ENCODE data around the gene S1PR3.

S1PR3 gene

DNA sequence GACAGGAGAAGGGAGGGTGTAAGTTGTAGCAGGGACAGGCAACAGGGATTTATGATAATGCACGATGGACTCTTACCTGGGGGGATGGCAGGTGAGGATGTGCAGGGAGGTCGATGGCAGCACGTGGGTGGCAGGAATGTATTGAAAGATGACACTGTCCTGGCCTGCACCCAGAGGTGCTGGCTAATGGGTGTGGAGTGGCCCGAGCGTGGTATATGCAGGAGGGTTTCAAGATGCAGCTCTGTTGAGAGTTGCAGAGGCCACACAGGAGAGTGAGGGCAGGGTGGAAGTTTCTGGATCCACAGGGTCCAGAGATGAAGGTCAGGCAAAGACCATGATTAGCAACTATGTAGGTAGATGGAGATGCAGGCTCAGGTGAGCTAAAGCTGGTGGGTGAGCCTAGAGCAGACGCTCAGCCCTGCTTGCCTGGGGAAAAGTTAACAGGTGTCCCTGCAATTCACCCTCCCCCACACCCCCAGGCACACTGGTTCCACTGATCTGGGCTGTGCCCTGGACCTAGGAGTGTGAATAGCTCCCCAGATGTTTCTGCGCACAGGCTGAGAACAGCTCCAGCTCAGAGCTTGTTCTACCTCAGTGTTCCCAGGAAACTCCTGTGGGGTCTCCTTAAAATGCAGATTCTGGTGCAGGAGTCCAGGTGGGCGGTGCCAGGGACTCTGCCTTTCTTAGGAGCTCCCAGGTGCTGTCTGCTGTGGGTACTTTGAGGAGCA, 21.5 kb upstream of the S1PR3 start:
- DNase-seq (ENCODE audit: low spot score) = no peak

DNA sequence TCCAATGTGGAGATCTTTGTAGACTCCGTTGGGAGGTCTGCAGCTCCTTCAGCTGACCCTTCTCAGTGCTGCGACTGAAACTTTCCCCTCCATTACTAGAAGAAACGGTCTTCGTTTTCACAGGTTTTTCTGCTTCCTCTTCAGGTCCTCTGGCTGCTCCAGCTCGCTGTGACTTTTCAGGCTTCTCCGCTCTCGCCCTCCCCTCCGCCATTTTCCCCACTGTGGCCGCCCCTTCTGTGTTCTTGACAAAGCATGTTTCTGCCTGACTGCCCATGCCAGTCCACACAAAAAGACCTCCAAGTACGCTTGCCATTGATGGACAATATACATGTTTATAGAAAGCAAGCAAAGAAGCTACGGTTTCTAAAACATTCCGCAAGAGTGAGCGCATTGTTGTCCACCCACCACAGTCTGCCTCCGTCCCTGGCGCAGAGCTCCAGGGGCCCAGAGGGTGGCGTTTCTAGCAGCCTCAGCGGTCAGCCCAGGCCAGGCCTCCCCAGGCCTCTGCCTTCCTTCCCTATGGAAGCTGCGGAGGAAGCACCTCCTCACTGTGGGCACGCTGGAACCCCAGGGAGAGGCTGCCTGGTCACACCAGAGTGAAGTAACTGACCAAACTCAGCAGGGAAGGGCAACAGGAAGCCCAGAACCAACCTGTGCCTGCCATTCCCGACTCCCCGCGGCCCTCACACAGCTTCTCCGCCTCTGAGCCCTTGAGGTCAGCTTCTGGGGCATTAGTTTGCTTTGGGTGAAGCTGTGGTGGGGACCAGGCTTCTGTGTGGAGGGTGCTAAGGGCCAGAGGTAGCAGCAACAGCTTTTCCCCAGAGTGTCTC, 19.9 kb upstream of the S1PR3 start:
- DNase-seq (ENCODE audit: low spot score) = no peak

DNA sequence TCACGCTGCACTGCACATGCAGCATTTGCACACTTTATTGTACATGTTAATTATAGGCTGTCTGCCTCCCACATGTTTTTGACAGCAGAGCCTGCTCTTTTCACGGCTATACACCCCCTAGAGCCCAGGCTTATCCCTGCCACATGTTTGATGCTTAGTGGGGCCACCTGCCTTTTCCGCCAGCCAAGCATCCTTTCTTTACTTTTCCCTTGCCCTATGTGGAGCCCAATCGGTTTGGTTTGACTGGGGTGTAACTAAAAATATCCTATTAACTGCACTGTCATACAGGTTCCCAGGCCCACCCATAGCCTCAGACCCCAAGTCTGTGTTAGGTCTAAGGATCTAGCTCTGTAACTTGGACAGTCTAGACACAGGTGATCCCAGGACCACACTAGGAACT, 18.9 kb upstream of the S1PR3 start:
- DNase-seq (ENCODE audit: low spot score) = no peak

DNA sequence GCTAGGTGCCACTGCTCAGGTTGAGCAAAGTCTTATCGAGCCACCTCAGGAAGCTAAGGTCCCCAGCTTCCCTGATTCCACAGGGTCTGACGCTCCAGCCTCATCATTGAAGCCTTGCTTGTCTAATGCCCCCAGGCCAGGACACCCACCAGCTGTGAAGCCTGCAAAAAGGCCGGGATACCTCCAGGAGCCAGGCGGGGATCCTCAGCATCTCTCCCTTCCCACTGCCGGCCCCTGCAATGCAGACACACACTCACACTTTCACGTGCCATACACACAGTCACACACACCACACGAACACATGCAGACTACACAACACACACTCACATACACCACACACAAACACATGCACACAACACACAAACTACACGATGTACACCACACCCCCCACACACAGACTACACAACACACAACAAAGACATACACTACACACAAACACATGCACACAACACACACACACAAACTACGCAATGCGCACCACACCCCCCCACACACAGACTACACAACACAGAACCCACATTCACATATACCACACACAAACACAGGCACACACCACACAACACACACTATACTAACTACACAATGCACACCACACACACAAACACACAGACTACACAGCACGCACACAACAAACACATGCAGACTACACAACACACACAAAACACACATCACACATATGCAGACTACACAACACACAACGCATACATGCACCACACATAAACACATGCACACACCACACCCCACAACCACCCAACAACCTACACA, 17.8 kb upstream of the S1PR3 start:
- DNase-seq (ENCODE audit: low spot score) = no peak

DNA sequence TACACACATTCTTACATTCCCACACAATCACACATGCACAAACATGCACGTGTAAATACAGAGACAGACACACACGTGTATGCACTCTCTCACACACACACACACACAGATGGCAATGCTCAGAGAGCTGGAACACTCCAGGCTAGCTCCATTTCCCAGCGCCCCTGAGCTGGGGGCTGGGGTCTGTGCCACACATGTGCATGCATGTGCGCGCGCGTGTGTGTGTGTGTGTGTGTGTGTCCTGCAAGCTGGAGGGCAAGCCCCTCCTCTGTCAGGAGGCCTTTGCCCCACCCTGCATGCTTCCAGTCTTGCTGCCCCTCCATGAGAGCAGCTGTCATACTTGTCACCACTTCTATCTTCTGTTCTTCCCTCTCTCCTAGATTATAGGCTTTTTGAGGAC, 16.6 kb upstream of the S1PR3 start:
- no peak for DNase-seq (ENCODE audit: low spot score)

DNA sequence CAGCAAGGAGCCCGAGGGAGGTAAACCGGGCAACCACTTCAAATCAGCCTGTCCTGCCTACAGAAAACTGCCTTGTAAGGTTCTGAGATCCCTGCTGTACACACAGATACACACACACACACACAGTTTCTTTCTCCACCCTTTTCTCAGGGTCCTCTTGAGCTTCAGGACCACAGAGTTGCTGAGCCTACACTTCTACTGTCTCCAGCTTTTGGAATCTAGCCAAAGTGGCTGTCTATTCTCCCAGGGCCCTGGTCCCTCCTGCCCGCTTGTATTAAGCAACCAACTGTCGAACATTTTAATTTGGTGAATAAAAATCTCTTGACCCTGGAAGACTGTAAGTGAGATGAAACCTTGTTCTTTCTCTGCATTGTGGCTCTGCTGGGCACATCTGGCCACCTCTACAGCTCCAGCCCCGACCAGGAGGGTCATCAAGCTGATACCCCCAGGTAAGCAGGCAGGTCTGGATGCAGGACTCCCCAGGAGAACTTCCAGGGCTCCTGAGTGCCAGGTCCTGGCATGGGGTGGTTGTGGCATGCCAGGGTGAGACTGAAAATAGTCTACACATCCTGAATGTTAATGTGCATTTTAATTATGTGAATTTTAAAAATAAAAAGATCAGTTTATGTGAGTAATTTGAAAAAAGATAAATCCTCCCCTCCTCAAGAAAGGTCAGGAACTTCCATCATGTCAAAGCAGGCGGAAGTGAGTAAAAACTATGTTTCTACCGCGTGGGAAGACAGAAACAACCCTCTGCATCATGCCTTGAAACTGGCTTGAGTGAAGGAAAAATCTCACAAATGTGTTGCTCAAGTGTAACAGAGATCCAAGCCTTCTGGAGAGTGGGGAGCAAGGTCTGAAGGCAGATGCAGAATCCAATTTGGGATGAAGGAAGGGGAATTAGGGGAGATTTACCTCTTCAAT, 15.0 kb upstream of the S1PR3 start:
- DNase-seq (ENCODE audit: low spot score) = no peak

DNA sequence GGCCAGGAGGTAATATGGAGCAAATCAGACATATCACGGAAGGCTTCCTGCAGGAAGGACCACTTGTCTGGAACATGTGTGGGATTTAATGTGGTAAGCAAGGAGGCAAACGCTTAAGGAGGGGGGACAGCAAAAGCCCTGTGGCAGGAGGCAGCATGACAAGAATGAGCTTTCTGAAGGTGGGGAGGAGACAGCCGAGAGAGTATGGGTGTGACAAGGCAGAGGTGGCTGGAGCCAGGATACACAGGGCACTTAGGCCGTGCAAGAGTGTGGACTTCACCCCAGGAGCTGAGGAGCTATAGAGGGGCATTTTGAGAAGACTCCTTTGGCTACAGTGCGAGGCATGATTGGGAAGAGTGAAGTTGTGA, 14.4 kb upstream of the S1PR3 start:
- no peak for DNase-seq (ENCODE audit: low spot score)

DNA sequence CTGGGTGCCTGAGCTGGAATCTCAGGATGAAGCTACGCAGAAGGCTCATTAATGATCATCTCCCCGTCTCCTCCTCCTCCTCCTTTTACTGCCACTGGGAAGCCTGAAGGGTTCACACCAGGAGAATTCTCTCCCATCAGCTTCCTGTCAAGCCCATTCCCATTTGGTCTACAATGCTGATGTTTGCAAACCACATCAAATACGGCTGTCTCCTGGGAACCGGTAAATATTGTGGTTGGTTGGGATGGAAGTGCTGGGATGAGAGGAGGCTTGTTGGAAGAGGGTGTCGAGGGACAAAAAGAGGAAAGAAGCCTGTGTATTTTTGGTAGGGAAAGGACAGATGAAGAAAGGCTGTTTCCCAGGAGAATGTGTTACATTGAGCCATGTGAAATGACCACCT, 13.2 kb upstream of the S1PR3 start:
- DNase-seq (ENCODE audit: low spot score) = no peak

DNA sequence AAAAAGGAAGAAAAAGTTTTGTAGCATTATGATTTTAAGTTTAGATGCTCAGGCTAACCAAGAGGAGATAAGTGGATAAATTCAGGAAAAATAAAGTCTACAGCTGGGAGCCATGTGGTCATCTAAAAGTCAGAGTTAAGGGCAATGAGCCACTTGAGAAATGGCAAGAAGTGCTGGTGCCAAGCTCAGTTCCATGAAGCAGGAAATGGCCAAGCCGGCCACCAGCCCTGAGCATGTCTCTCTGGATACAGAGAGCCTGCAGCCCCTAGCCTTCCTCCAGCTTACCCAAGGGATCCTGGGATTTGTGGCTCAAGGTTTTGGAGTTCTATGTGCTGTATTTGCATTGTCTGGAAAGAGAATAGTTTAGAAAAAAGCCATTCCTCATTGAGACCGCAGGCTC, 12.2 kb upstream of the S1PR3 start:
- no peak for DNase-seq (ENCODE audit: low spot score)

DNA sequence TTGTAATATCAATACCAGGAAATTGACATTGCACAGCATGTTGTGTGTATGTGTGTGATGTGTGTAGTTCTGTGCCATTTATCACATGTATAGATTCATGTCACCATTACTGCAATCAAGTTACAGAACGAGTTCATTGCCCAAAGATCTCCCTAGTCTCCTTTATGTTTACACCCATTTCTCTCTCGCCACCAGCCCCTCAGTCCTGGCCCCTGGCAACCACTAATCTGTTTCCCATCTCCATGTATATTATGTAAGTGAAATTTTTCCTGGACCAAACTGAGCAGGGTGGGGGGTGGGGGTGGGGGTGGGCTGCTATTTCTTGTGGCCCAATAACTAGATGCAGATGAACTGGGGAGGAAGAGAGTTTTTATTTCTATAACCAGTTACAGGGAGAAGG, 11.5 kb upstream of the S1PR3 start:
- no peak for DNase-seq (ENCODE audit: low spot score)

DNA sequence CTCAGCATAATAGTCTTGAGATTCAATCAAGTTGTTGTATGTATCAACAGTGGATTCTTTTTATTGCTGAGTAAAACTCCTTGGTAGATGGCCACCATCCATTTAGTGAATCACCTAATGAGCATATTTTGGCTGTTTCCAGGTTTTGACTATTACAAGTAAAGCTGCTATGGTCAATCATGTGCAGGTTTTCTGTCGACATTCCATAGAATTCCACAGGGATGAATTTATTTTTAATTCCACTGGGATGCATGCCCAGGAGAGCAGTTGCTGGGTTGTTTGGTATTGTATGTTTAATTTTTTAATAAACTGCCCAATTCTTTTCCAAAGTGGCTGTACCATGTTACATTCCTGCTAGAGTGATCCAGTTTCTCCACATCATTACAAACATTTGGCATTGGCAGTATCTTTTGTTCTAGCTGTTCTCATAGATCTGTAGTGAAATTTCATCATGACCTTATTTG, 10.5 kb upstream of the S1PR3 start:
- no peak for DNase-seq (ENCODE audit: low spot score)

DNA sequence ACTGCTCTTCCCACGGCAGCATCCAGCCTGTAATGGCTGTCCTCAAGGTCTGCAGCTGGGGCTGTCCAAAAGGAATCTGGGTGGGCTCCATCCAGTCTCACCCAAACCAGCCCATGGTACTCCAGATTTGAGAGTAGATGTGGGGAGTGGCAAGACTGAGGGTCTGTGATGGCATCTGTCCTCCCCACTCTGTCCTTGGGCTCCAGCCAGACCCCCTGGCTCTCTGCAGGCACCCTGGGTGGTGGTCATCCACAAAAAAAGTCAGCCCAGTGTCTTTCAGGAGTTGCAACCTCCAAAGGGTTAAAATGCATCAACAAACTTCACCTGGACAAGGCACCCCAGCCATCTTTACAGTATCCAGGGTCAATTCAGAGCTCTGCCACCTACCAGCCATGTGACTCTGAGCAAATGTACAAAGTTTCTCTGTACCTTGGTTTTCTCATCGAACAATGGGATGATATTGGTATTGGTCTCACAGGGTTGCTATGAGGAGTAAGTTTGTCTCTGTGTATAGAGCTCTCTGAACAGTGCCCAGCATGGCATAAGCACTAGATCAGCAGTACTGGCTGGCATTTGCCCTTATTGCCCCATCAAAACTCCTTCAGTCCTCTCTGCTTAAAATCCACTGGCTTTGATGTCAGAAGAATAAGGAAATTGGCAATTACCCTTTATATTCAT, 7.3 kb upstream of the S1PR3 start:
- DNase-seq (ENCODE audit: low spot score) = no peak

DNA sequence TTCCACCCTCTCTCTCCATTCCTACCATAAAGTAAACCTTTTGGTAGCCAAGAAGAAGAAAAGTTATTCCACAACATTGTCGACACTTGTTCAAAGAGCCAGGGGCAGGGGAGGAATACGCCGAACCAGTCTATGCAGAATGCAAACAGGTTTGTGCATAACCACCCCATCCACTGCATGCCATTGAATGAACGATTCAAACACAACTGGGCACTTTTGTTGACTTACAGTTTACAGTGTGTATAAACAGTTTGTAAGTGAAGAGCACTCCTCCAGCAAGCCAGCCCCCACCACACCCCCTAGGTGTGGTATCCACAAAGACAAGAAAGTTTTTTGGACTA, 6.8 kb upstream of the S1PR3 start:
- DNase-seq (ENCODE audit: low spot score) = no peak

DNA sequence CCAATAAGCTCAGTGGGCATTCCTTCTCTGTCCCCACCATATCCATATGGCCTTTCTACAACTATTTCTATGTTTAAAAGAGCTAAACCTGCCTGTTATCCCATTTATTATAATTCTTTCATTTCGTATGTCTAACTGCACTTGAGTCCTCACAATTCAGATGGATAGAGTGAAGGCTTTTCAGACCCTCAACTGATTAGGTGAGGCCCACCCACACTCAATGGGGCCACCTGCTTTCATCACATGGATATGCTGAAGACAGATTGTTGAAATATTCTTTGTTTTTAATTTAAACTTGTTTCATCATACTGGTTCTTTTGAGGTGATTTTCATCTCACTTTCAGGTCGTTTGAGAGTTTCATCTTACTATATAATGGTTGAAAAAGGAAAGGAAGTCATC, 5.7 kb upstream of the S1PR3 start:
- DNase-seq (ENCODE audit: low spot score) = no peak

DNA sequence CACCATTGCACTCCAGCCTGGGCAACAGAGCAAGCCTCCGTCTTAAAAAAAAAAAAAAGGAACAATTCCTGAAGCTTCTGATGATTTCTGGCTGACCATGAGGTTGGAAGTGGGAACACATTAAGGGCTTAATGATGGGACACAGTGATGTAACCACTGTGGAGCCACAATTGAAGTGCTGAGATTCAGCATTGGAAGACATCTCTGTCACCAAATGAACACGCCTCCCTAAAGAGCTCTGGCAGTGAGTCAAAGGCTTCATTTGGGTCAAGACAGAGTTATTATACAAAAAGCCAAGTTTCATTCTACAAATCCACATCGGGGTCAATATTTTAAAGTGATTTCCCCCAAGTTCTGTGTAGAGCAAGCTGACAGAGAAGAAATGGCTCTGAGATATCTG, 4.5 kb upstream of the S1PR3 start:
- DNase-seq (ENCODE audit: low spot score) = no peak

DNA sequence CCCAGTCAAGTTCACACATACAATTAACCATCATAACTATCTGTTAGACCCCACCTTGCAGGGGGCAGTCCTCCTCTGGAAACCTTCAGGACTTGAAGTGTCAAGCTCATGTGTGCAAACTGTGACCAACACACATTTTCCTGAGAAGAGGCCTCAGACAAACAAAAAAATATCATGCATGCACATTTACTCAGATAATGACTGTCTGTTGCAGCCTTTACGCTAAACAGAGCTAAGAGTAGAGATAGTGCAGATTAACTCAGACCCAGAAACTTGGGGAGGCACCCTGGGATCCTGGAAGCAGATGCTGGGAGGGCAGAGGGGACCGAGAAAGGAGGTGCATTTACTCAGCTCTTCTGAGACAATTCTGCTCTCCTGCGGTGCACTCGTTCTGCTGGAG, 3.6 kb upstream of the S1PR3 start:
- DNase-seq (ENCODE audit: low spot score) = no peak

DNA sequence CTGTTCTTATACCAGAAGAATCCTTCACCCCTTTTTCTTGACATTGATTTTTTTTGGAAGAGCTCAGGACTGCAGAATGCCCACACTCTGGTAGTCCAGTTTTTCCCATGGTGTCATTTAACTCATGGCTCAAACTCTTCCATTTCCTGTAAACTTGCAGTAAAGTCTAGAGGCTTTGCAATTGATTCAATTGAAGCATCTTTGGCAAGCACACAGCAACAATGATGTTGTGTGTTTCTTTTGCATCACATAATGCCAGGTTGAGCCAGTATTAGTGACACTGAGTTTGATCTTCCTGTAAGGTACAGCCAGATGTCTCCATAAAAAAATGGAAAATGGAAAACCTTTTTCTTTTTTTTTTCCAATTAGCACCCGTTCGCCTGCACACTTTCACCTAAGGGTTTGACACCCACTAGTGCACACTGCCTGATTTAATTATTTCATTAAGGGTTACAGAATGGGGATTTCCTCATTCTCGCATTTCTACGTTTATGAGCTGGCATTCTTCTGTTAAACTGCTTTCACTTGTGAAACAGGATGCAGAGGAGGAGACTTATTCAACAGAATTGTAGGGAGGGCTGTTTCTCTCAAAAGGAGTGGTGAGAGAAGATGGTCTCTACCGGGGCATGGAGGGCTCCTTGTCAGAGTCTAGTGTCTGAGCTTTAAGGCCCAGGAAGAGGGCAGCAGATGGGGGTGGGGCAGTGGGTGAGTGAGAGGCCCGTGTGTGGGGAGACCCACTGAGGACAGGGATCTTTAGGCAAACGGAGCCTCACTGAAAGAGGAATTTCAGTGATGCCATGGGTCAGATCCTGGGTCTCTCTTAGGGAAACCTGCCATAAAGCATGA, 2.2 kb upstream of the S1PR3 start:
- no peak for DNase-seq (ENCODE audit: low spot score)

DNA sequence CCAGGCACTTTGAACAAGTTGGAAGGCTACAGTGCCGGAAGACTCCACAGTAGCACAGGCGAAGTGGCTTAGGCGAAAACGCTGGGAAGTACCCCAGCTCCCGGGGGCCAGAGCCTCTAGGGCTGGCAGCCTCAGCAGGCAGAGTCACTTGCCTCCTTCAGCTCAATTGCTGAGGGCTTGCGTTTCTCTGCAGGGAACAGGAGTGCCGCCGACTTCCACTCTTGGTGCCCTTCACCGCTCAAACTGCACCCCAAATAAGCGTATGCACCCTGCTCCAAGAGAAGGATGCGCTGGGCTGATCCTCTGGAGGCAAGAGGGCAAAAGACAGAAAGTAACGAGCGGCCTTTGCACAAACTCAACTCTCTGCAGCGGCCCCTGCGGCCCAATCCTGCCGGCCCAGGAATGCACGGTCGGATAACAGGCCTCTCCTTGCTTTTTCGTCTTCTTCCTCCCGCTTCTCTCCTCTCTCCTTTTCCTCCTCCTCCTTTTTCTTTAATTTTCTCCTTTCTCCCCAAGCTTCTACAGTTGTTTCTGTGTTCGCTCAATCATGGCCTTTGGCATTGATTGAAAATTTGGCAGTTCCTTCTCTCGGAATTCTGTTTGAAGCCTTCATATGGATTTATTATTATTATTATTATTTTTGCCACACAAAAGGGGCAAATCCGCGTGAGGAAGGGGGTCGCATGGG, 1.1 kb upstream of the S1PR3 start:
- DNase-seq (ENCODE audit: low spot score) = no peak

DNA sequence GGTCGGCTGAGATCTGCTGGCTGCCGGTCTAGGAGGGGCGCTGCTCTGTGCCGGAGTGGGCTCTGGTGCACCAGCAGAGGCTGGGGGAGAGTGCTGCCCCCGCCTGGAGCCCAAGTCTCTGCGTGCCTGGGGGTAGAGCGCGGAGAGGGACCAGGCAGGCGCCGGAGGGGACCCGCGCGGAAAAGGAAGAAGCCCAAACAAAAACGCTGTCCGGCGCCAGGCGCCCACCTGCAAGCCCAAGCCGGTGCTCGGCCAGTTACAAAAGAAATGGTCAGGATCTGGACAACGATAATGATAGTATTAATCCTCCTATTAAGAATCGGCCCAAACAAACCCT, 571 bp upstream of the S1PR3 start:
- no peak for DNase-seq (ENCODE audit: low spot score)

DNA sequence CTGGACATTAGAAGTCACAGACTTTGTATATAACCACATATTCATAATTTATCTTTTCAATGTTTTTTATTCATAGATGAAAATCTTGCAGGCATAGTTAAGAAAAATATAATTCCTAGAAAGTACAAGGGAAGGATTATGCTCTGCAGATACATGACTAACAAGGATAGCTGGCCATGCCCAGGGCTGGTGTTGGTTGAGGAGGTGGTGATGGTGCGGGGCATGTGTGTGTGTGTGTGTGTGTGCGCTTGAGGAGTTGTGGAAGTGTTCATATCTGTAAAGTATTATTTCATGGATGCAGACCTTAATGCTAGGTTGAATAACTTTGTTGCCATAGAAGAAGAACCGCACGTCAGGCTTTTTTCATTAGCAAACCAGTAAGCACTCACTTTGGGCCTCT, 1.3 kb downstream of the S1PR3 start:
- DNase-seq (ENCODE audit: low spot score) = no peak

Data from HuH-7 (cell line).